Measurements from ENCODE around the gene RCAN2. TPM values are rescaled to one million over a fixed set of nuclear protein-coding genes. Genes with fewer than 3 reads are reported as not detected.

The RCAN2 gene
- total and polyA plus RNA-seq, 2 experiments from 2014 or later, result 6.0 to 9.3 TPM

GRCh38 chr6:46190889-46191288 is 300.4 kb downstream of the RCAN2 start (continued):
- no peak for TF ChIP-seq CTCF (conservative IDR thresholded peaks at IDR 0.05; ENCODE audit: low read depth in 2 of 2)
- no peak for TF ChIP-seq POLR2AphosphoS5 (IDR thresholded peaks at IDR 0.05; ENCODE audit: low read depth)
- TF ChIP-seq ZNF114 (CRISPR knock-in tag; IDR thresholded peaks at IDR 0.05), result no peak
- TF ChIP-seq EZH2 (IDR thresholded peaks at IDR 0.05; ENCODE audit: low read depth, unreplicated experiment), result no peak
- TF ChIP-seq EZH2phosphoT487 (IDR thresholded peaks at IDR 0.05; ENCODE audit: unreplicated experiment), result no peak
- TF ChIP-seq STAT1 (IDR thresholded peaks at IDR 0.05; ENCODE audit: unreplicated experiment), result no peak
- TF ChIP-seq ZNF331 (CRISPR knock-in tag; IDR thresholded peaks at IDR 0.05; ENCODE audit: low read depth), result no peak
- no peak for TF ChIP-seq REST (IDR thresholded peaks at IDR 0.05; ENCODE audit: unreplicated experiment)

GRCh38 chr6:46189726-46190125 is 301.5 kb downstream of the RCAN2 start:
- no peaks in the 10 kb centered on the region for H3K79me2 ChIP-seq (replicated peaks; ENCODE audit: insufficient read depth)
- no peak overlapping the region for H3K4me2 ChIP-seq
- no peaks in the 10 kb centered on the region for H3K27me3 ChIP-seq (ENCODE audit: insufficient read depth)
- no peak overlapping the region for H3K27ac Mint-ChIP-seq
- no peaks in the 10 kb centered on the region for H4K20me1 ChIP-seq (replicated peaks; ENCODE audit: insufficient read depth)
- ATAC-seq (no peak), DNase-seq (ENCODE audit: low spot score) (no peak)
- H3K36me3 Mint-ChIP-seq (ENCODE audit: low read depth), result no peaks in the 10 kb centered on the region
- no peaks in the 10 kb centered on the region for H3K27me3 Mint-ChIP-seq (ENCODE audit: insufficient read depth, low read depth, poor library complexity)
- no peak for TF ChIP-seq REST (IDR thresholded peaks at IDR 0.05; ENCODE audit: unreplicated experiment)
- no peak for TF ChIP-seq ZNF331 (CRISPR knock-in tag; IDR thresholded peaks at IDR 0.05; ENCODE audit: low read depth)
- TF ChIP-seq POLR2AphosphoS5 (IDR thresholded peaks at IDR 0.05; ENCODE audit: low read depth), result no peak
- no peak for TF ChIP-seq EZH2phosphoT487 (IDR thresholded peaks at IDR 0.05; ENCODE audit: unreplicated experiment)
- no peak for TF ChIP-seq EZH2 (IDR thresholded peaks at IDR 0.05; ENCODE audit: low read depth, unreplicated experiment)
- no peak for TF ChIP-seq NANOG (IDR thresholded peaks at IDR 0.05; ENCODE audit: borderline replicate concordance)
- no peak for TF ChIP-seq ZNF462 (CRISPR knock-in tag; IDR thresholded peaks at IDR 0.05)
- no peak overlapping the region for H3K27ac ChIP-seq (ENCODE audit: low read depth)
- no peak overlapping the region for H2AFZ ChIP-seq
- H3K4me1 ChIP-seq (ENCODE audit: insufficient read depth), result no peaks in the 10 kb centered on the region
- H3K9me2 ChIP-seq (ENCODE audit: insufficient read depth), result no peaks in the 10 kb centered on the region
- no peaks in the 10 kb centered on the region for H3K36me3 ChIP-seq (ENCODE audit: insufficient read depth)
- H3K4me3 ChIP-seq, result no peak overlapping the region
- H3F3A ChIP-seq (replicated peaks; ENCODE audit: low read depth), result no peaks in the 10 kb centered on the region
- H3K9me3 Mint-ChIP-seq, result no peaks in the 10 kb centered on the region
- no peak overlapping the region for H3K4me3 Mint-ChIP-seq
- H3K4me1 Mint-ChIP-seq, result no peaks in the 10 kb centered on the region
